HG03039 (cell line): ENCODE measurements around the gene MAML2.
"Not testable (repeated sequence)": the region's sequence is repeated elsewhere in the genome, so short reads cannot be mapped to it uniquely, and the experiment has no call there.

Experiments
- ATAC-seq: cut with Tn5 transposase; IDR thresholded peaks from one replicate; pipeline ENCODE4 v1.9.1; 2021; ENCODE audit warnings: mild to moderate bottlenecking, moderate library complexity; ENCODE audit not compliant: unreplicated experiment

Gene MAML2

DNA sequence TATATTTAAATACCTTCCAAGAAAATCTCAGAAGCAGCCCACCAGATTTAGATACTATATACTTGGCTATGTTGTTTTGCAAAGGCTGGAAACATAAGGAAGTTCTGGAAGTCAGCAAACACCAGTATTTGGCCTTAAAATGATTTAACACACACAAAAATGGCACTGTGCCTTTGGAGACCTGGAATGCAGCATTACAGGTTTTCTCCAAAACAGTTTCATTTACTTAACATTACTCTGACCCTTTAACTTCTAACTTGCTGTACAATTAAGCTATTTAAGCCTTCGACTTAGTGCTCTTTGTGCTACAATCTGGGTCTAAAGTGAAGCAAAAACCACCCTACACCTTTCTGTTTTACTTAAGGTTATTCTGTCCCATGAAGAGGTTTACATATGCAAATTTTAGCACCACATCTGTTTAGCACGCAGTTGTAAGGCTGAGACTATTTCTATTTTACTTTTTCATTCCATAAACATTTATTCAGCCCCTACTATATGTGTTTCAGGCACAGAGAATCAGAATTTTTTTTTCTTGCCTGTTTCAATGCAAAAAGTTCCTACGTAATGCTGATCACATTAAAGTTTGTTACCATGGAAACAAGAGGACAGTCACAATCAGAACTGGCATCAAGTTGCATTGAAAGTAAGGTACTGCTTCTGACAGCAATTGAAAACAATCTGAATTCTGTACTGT is 70.3 kb downstream of the MAML2 start:
- ATAC-seq: no peak

DNA sequence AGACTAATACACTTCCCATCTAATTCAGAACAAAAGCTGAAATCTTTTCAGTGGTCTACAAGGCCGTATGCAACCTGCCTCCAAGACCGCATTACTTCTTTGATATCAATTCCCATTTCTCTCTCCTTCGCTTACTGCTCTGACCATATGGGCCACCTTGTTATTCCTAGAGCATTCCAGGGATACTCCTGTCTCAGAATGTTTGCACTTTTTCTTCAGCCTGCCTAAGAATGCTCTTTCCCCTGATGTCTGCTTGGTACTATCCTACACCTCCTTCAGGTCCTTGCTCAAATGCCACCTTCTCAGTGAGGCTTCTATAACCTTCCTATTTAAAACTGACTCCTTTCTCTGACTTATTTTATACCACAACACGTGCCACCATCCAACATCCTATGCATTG is 71.2 kb downstream of the MAML2 start:
- no peak for ATAC-seq

DNA sequence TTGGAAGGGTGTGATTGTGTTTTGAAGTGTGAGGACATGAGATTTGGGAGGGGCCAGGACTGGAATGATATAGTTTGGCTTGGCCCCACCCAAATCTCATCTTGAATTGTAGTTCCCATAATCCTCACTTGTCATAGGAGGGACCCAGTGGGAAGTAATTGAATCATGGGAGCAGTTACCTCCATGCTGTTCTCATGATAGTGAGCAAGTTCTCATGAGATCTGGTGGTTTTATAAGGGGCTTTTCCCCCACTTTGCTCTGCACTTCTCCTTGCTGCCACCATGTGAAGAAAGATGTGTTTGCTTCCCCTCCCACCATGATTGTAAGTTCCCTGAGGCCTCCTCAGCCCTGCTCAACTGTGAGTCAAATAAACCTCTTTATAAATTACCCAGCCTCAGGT is 71.6 kb downstream of the MAML2 start:
- not testable (repeated sequence) for ATAC-seq

DNA sequence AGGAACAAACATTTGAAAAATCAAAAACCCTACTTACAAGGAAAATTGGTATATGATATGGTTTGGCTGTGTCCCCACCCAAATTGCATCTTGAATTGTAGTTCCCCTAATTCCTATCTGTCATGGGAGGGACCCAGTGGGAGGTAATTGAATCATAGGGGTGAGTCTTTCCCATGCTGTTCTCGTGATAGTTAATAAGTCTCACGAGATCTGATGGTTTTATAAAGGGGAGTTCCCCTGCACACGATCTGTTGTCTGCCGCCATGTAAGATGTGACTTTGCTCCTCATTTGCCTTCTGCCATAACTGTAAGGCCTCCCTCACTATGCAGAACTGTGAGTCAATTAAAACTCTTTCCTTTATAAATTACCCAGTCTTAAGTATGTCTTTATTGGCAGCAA is 74.5 kb downstream of the MAML2 start:
- not testable (repeated sequence) for ATAC-seq

DNA sequence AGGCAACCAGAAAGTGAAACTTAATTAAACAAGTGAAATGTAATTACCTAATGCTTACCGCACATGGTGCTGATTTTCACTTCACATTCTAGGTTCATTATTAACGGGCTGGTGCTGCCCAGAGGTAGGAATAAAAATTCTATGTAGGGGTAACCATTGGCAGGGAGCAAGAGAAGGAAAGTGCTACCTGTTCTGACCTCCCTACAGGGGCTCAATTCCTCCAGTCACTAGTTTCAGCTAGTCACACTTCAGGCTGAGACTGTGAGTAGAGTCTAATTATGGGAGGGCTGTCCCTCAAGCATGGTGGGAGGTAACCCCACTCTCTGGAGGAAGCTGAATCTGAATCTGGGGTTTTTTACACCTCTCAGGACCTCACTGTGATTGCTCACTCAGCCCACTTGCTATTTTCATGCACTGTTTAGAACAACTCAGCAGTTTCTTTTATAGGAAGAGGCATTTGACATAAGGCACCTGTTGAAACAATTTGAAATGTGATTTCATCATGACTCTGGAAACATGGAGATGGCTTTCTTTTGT is 75.4 kb downstream of the MAML2 start:
- peak; percentile 94 for ATAC-seq

DNA sequence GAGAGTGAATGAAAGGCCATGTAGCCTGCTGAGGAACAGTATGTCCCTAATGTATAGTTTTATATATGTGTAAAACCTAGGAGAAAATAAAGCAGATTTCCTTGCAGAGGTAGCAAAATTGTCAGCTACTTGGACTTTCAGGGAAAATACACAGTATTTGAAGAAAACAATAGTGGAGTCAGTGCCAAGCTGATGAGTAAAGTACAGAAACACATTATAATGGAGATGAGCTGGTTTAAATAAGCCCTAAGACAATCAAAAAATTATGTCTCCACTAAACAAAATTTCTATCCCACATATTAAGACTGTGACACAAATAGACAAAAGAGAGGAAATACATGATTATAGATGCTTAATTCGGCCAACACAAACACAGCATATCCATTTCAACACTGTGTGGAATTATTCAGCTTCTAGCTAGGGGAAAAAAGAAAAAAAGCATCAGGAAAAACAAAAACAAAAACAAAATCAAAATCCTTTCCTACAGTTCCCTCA is 75.9 kb downstream of the MAML2 start:
- no peak for ATAC-seq

DNA sequence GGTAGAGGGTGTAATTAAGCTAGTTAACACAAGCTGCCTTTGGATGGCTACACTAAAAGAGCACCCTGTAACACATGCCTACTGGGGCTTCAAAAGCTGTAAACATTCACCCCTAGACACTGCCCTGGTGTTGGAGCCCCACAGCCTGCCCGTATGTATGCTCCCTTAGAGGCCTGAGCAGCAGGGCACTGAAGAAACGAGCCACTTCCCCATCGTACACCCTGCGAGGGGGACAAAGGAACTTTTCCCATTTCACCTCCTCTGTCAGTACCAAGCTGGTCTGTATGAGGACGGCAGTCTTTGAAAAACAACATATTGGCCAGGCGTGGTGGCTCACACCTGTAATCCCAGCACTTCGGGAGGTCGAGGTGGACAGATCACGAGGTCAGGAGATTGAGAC is 77.0 kb downstream of the MAML2 start:
- ATAC-seq: no peak

DNA sequence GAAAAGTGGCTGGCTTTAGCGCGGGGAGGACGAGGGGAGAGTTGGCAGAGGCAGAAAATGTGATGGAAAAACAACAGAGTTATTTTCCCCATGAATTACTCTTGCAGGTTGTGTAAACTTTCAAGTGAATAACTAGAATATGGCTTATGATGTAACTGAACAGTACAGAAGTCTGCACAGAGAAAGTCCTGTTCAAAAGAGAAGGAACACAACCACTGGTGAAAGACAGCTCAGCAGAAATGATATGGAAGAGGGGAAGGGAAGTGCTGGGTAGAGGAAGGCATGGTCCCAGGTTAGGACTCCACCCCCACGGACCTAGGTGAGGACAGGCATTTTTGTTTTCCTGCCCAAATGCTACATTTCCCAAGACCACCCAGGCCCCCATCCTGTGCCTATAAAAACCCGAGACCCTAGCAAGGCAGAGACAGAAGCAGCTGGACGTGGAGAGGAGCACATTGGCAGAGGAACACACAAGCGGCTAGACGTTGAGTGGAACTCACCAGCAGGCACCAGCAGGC is 77.7 kb downstream of the MAML2 start:
- ATAC-seq: no peak

DNA sequence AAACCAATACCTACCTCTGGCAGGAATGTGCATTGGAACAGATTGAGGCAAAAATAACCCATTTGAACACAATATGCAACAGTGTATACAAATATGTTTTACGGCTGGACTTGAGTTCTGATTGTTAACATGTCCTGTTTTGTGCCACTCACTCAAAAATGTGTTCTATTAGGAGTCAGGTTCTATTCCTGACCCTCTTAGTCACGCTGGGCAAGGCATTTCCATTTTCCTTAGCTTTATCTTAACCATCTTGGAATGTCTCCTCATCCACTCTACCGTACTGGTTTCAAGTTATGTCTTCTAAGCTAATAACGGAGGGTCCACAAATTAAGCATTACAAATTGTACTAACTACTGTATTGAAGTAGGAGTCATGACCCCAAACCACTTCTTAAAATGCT is 78.6 kb downstream of the MAML2 start:
- ATAC-seq: no peak

DNA sequence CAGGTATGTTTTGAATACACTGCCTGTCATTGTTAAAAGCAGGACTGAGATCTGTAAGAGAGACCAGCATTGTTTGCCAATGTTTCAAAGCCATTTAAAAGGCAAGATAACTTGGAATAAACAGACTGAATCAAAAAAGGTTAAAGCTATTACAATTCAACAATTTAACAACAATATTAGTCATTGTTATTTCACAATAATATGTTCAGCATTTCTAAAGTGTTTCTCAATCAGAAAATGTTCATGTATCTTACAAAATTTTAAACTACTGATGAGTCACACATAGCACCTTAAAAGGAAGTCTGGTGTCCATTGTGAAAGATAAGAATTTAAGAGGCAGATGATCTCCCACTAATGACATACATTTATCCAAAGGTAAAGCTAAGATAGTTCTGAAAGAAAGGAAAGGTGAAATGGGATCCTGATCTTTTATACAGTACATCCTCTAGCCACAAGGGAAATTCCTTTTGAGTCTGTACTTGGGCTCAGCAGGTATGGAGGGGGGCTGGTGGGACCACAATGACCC is 79.7 kb downstream of the MAML2 start:
- ATAC-seq: no peak

DNA sequence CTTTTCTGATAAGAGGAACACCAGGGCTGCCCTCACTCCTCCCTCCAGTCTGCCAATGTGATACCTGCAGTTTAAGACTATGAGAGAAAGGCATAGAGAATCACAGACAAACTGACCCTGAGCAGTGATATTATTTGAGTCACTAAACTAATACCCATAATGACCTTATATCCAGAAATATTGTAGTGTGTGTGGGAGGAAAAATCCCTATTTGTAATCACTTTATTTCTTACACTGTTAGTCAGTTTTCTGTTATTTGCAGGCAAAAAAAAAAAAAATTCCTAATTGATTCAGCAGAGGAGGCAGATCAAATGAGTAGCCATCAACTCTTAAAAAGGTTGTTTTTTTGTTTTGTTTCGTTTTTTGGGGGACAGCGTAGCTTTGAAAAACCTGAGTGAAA is 82.5 kb downstream of the MAML2 start:
- ATAC-seq: no peak

DNA sequence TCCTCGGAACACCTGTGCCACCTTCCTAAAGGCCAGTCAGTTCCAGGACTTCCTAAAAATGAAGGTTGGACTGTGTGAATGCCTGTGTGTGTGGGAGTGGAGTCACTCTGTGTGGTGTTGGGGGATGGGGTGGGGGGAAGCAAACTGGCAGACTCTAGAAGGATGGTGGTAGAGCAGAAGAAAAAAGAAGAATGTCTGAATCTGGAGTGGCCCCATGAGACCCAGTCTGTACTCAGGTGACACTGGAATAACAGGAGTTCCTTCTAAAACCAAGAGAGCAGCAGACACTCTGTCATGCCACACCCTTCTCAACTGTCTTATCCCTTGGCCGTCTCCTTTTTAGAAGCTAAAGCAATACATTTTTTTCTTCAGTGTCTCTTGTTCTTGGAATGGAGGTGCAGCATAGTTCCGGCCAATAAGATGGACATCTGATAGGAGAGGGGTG is 82.9 kb downstream of the MAML2 start:
- no peak for ATAC-seq

DNA sequence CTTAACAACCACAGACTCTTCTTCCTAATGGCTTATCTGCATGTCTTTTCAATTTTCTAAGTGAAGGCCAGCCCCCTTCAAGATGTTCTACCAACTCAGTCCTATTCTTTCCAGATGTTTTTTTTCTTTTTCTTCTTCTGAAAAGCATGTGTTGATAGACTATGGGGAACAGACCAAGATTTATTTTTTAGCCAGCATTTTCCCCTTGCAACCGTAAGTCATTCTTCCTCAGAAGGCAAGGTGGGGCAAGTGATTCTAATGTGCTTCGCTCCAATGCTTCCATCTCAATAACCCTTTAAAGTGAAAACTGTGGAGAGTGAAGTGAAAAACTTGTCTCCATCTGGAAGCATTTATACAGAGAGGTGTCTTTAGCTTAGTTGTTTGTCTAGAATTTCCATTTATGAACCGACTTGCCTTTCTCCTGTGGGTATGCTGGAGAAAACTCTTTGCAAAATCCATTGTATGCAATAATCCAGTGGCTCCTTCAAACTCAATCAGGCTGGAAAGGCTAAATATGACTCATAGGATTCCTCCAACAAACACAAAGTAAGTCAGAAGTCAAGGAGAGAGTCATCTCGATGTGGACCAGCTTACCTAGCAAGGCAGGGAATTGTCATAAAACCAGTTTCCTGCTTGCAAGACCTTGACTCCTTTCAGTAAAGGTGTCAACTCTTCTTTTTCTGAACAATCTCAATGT is 83.7 kb downstream of the MAML2 start:
- ATAC-seq: no peak

DNA sequence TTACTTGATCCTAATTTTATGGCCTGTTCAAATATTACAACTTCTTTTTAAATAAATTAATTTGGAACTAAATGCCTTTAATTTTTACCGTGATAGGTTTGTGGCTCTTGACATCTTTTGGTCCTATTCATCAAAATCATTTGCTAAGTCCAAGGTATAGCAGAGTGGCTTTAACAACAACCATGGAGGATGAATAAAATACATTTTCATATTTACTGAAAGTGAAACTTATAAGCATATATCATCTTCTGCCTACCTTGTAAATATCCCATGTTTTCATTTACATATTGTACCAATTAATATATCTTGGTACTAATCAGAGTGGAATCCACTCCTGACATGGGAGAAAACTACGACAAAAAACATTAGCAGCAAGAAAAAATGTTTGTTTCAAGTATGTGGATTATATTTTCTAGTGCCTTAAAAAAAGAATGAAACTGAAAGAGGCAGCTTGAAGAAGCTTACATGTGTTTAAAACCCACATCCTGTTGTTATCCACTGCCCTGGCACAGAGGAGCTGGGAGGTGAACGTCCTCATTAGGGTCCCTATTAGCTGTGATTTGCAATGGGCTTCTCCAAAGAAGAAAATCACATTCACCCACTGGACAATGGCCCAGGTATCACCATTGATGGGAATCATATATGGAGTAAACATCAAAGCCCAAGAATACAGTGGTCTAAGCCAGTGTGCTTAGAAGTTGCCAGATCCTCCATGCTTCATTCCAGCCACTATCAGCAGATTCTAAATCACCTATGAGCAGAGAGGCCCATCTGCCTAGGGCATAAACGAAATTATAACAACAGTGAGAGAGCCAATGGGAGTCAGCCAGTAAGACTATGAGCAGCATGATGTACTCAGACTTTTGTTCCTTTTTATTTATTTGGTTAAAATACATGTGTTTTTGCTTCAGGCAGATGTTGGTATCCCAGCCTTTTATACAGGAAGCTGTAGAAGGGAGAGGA is 84.7 kb downstream of the MAML2 start:
- peak; percentile 65 for ATAC-seq

DNA sequence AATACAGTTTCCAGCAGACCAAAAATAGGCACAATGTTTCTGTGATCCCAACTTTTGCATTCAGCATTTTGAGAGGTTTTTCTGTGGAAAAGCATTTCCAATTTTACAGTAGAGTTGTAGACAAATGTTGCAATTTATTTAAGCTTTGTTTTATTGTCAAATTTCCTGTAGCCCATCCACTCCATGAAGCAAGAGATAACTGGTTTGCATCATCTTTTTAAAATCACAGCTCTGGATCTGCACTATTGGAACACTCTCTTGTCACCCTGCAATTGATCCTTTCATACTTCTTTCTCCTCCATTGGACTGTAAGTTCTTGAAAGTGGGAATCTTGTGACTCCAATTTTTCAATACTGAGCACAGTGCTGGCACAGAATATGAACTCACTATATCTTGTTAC is 86.0 kb downstream of the MAML2 start:
- ATAC-seq: no peak

DNA sequence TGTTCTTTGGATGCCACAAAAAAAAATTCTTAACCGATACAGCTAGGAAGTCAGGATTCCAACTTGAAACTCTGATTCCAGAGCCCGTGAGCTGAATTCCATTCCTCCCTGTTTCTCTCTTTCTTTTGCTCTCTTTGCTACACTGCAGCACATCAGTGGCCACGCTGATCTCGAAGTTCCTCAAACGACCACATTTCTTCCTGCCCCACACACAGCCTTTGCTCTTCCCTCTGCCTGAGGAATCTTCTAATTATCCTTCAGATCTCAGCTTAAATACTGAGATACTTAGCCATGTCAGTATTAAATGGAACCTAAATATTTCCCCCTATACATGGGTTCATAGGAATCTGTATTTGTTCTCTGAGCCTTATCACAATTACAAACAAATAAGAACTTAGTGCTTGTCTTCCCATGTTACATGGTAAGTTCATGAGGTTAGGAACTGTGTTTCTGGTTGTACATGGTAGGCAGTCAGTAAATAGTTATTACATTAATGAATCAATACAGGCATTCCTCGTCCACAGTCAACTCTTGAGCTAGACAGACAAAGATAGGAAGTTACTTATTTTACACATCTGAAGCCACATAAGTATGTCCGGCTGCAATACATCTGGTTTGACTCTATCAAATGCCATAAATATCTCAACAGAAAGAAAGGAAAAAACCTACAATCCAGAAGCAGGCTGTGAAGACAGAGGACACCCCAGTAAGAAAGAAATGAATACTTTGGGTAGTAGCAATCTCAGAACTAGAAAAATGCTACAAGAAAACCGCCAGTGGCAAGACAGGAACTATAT is 86.6 kb downstream of the MAML2 start:
- peak; percentile 31 for ATAC-seq

DNA sequence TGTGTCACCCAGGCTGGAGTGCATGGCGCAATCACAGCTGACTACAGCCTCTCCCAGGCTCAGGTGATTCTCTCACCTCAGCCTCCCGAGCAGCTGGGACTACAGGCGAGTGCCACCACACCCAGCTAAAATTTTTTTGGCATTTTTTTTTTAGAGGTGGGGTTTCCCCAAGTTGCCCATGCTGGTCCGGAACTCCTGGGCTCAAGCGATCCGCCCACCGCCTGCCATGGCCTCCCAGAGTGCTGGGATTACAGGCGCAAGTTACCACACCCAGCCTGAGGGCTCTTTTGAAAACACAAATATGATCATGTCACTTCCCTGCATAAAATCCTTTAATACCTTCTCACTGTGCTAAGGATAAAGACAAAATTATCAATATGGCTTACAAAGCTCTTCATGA is 88.1 kb downstream of the MAML2 start:
- no peak for ATAC-seq

DNA sequence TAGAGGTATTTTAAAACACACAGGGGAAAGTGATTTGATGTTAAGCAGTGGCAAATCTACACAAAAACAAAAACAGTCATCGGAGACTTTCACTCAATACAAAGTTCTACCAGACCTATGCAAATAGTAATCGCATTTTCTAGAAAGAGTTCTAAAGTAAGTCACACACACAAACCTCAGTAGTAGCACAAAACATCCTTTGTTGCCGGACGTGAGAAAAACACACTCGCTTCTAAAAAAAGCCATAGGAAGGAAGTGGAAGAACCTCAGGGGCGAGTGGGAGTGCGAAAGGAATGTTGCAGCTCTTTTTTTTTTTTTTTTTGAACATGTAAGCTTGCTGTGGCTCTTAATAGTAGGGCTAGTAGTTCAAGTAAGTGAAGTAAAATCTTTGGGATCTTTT is 88.9 kb downstream of the MAML2 start:
- ATAC-seq: peak; percentile 35

DNA sequence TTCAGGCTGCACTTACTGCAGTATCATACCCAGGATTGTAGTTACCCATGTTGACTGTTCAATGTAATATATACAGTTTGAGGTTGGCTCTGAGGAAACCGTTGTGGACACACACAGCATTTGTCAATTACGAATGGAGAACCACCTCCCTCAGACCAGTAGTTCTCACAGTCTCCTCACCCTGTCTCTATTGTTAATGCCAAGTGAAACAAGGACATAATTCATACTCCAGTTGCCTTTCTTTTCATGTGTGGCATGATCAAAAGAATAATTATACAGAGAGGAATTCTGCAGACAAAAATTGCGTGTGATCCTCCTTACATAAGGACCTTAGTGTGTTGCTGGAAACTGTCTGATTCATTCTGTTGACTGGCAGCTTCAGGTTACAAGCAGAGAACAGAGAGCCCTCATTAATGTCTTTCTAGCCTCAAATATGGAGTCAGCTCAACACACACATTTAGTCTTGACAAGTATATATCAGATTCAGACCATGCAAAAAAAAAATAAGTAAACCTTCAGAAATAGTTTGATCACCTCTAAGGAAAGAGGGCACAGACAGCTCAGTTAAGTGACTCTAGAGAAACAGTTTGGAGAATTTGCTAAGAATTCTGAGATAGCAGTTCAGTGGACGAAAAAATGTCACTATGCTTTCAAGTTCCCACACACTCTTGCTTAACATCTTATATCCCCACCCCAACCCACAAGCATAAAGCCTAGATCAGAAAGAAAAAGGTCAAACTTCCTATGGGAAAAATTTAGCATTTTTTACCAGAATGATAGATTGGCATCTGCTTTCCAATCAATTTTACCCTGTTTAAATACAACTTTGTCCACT is 96.1 kb downstream of the MAML2 start:
- ATAC-seq: no peak
